HG03045 (cell line): ENCODE results near the gene IL12A.
A peak's percentile ranks its signal among the peaks of the same experiment; 100 is the strongest.

ENCODE experiments used
- ATAC-seq: cut with Tn5 transposase; IDR thresholded peaks from one replicate; pipeline ENCODE4 v1.9.1; 2021; ENCODE audit warnings: mild to moderate bottlenecking, moderate library complexity; ENCODE audit not compliant: unreplicated experiment

IL12A gene

DNA sequence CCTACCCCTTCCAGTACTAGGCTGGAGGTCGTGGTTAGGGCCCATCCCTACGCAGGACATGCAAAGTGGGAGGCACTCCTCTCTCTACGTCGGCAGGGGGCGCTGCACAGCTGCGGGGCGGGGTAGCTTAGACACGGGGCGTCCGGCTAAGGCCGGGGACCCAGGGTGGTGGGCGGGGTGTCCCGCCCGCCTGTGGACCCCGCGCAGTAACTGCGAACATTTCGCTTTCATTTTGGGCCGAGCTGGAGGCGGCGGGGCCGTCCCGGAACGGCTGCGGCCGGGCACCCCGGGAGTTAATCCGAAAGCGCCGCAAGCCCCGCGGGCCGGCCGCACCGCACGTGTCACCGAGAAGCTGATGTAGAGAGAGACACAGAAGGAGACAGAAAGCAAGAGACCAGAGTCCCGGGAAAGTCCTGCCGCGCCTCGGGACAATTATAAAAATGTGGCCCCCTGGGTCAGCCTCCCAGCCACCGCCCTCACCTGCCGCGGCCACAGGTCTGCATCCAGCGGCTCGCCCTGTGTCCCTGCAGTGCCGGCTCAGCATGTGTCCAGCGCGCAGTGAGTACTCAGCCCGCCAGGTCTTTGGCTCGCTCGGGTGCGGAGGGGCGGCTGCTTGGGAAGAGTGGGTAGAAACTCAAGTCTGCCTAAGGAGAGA, at the start of gene IL12A:
Gene IL12A, plus strand, starts transcription at position 219 of the 655 bp plus-strand sequence.
- peak; percentile 93 for ATAC-seq

DNA sequence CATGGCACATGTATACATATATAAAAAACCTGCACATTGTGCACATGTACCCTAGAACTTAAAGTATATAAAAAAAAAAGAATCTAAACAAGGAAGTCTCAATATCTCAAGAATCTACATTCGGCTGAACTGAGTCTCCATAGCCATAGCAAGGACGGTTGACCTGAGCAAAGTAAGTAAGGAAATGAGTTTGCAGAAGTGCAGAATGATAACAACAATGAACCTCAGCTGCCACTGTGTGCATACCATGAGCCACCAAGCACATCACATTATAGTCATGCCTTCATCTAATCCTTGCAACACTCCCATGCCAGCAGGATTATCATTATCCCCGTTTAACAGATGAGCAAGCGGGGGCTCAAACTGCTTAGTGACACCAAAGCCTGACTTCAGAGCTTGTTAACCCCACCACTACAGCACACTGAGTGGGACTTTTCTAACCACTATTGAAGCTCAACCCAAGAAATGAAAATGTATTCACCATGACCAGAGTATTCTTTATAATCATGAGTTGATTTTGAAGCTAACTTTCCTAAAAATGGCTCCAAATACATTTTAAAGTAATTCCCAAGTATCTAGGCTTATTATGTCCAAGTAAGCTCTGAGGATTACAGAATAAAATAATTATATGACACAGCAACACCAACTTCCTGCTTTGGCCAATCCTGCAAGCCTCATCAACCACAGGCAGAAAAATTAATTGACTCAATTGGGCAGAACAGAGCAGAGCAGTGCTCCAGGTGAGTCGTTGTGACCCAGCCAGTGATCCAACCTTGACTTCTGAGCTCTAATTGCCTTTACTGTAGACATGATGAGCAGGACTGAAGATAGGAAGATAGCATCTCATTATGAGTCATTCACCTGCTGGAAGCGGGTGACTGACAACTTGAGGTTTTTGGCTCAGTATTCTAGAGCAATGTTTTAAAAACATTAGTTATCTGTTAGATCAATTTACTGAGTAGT, 47.3 kb upstream of the IL12A start:
- ATAC-seq = peak; percentile 65

DNA sequence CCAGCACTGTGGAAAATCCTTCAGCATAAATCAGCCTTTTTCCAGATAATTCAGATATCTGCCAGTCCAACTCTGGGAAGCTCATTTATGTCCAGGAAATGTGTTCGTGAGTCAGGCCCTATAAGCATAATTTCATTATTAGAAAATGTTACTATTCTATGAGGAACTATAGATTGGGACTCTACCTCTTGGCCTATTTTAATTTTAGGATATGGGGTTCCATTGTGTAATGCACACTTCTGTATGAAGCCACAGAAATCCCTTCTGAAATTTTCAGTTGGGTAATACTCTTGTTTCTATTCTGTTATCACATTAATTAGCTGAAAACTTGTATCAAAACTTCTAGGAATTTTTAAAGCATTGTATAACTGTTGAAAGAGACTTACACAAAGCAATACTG, 43.9 kb upstream of the IL12A start:
- no peak for ATAC-seq

DNA sequence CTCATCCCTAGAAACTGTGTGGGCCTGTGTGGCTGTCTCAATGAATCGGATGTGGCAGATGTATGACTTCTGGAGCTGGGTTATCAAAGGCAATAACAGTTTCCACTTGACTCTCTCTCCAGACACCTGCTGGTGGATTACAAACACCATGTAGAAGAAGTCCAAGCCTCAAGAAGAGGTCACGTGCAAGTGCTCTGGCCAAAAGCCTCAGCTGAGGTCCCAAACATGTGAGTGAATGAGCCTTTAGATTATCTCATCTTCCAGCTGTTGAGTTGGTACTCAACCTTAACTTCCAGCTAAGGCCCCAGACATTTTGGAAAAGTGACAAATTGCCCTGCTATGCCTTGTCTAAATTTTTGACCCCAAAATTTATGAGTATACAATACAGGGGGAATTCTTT, 42.7 kb upstream of the IL12A start:
- ATAC-seq = no peak

DNA sequence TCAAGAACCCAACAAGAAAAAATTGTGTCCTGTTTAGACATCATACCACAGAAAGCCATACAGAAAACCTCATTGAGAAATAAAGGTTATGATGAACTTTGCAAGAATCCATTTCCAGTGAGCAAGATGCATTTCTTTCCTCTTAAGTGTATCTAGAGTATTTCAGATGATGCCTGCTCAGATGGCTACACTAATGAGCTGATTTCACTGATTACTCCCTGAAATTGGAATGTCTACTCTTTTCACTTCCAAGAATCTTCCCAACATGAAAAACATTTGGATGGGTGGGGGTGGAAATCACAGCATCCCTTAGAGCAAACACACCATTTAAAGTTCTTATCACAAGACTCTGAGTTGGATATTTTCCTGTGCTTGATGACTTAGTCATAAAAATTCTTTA, 41.4 kb upstream of the IL12A start:
- ATAC-seq = no peak

DNA sequence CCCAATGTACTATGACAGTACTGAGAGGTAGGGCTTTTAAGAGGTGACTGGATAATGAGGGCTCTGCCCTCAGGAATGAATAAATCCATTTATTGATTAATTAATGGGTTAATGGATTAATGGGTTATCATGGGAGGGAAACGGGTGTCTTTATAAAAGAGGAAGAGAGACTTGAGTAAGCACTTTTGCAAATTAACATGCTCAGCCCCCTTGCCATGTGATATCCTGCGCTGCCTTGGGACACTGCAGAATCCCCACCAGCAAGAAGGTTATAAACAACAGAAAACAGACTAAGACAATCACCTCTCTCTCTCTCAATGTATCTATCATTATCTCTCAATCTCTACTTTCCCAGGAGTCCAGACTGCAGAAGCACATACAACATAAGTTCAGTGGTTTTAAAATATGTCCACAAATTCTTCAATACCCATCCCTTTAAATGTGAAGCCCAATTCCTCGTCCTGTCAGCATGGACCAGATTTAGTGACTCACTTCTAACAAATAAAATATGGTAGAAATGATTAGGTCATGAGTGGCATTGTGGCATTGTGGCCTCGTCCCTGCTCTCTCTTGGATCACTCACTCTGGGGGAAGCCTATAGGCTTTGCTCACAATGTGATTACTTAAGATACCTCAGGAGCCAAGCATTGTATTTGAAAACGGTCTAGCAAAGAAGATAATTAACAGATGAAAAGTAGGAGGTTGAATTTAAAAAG, 40.0 kb upstream of the IL12A start:
- ATAC-seq = no peak

DNA sequence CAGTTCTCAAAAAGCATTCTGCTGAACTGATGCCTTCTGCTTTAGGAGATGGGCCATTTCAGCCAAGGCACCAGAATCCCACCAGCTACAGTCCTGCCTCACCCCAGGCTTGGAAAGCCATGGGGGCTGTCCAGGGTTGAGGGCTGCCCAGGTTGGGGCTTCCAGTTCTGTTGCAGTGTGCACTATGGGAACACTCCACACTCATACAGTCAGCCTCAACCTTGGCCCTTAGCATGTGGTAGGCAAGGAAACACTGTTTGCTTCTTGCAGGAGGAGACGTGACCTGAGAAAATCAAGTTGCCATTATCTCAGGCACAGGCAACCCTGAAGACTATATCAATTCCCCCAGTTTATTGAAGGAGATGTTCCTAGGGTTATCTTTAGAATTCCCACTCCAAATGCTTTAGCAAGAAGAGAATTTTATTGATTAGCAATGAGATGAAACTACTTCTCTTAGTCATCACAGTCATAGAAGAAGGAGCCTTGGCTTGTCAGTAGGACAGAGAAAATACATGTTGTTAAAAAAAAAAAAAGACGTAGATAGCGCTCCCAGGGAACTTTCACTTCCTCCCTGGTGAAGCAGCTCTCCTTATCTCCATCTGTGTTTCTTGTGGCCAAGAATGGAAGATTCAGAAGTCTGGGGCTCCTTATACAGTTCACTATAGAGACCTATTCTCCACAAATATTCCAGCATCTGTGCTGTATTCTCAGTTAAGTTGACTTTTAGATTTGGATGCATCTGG, 38.3 kb upstream of the IL12A start:
- ATAC-seq = peak; percentile 58

DNA sequence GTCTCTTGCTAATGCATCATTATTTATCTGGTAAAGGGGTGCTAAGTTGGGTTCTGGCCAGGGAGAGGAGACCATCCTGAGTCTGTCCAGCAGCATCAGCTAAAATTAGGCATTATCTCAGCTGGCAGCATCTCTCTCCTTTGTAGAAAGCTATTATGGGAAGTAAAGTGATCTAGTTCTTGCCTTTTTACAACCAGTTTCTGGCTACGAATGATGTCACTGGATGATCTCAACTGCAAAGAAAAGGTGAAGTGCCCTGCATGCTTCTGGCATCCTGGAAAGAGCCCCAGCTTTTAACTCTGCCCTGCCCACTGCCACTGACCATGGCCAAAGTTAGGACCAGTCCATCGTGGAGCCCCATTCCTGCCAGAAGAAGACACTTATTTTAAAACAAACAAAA, 37.1 kb upstream of the IL12A start:
- ATAC-seq = no peak

DNA sequence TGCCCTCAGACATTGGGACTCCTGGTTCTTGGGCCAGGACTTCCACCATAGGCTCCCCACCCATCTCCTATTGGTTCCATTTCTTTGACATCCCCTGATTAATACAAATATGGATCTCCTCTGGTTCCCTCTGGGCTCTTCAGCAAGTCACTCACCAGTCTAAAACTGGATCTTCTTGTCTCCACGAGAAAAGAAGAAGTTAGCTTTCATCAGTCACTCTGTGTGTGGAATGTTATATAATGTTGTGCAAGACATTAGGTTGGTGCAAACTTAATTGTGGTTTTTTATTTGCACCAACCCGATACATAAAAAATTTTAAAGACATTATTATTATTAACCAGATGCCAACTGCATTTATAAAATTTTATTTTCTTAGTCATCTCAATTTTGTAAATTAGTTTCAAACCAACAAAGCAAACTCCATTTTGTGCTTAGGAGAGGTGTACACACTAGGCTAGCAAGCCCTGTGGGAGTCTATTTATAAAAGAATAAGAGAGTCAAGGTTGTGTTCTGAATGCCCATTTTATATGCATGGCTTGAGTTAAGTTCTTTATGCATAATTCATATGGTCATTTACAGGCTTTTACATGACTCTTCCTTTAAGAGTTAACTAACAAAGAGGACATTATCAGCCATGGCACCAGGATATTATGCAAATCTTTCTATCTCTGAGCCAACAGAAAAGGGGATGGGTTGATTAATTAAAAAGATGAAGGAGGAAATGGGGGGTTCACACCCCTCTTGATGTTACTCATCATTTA, 35.1 kb upstream of the IL12A start:
- no peak for ATAC-seq

DNA sequence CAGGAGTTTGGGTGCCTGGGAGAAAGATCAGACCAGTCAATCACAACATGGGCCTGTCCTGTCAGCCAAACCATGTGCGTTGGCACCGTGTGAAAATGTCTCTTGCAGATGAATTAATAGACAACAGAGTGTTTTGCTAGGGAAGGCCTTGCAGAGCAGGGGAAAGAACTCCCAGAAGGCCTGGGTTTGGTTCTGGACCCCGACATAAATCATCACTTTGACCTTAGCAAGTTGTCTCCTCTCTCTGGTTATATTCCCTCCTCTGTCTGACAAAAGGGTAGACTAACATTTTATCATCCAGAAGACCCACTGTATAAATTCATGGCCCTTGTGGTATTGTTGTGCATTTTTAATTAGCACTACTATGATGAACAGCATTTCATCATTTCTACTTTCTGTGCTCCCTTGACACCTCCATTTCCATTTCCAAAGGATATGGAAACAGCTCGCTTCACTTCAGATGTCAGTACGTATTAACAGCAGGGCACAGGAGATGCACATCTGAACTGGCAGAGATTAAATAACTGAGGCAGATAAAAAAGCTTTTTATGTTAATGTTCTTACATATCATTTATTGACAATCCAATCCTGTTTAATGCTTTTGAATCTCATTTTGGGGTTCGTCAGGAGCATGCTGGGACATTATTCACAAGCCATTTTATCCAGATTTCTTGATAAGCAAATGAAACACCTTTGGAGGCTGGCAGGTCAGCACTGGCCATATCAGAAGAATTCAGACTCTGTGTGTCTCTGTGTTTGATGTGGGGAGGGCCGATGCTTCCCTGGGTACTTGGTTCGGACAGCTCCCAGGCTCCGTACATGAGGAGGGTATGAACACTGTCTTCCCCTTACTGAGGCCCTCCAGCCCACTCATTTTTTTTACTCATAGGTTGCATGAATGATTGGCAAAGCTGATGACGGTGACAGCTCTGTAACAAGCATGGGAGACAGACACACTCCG, 28.2 kb upstream of the IL12A start:
- ATAC-seq = no peak

DNA sequence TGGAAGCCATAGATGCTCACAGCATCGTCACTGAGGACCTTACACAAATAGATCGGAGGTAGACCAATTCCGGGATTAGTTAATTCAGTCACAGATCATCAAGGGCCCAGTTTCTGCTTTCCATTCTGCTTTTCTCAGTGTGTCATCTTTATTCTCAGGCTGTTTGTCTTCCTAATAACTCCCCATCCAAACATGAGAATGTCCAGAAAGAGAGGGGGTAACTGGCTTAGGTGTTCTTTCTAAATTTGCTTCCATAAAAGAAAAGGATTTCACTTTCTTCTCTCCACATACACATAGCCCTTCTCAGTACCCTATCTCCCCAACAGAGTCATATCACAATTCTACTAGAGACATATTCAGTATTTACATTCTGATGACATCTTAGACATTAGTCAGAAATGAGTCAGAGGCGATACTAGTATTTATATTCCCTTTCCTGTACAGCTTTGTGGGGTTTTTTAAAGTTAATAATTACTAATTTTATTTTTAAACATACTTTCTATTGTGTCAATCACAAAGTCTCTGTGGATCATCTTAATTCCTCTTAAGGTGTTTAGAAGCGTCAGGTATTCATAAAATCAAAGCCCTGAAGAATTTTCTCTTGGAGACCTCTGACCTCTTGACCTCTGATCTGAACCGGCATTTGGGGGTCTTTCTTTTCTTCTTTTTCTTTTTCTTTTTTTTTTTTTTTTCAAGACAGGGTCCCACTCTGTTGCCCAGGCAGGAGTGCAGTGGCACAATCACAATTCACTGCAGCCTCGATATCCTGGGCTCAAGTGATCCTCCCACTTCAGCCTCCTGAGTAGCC, 24.3 kb upstream of the IL12A start:
- peak; percentile 96 for ATAC-seq

DNA sequence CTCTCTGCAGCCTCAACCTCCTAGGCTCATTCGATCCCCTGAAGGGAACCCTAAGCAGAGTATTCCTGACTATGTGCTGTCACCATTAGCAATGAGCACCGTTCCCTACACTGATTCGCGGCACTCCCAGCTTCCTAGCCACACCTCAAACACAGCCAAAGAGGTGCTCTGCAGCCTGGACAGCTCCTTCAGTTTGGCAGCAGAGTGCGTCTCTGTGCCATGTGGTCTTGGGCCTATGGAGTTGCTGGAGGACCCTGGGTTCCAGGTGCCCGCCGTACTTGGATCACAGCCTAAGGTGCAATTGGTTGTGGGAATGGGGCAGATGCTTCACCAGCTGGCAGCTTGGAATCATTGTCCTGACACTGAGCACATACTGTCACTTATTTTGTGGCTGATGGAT, 17.3 kb upstream of the IL12A start:
- ATAC-seq = no peak

DNA sequence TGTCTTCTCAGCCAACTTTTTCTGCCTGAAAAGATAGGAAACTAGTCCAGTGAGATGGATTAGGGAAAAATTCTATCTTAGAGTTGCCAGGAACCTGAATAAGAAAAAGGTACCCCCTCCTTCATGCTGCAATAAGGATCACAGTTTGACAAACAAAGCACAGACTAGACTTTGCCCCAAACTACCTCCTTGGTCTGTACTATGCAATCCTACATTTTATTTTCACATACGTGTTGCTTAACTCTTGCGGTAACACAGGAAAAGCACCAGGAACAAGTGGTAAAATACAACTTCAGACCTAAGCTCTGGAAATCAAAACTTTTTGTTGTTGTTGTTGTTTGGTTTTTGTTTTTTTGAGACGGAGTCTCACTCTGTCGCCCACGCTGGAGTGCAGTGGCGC, 11.3 kb upstream of the IL12A start:
- no peak for ATAC-seq

DNA sequence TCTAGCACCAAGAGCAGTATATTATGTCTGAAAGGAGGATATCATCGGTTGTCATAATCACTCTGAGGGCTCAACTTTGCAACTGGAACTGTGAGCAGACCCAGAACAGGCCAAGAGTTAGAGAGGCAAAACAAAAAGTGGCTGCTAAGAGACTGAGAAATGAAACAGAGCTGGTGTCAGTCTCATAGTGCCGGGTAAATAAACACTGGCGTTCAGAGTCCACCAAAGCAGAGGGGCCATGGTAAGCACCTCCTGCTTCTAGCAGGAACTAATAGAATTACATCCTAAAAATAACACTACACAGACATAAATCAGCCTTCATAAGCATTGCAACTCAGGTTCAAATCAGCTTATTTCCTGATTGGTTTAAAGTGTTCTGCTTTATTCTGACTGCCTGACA, 10.3 kb upstream of the IL12A start:
- peak; percentile 93 for ATAC-seq

DNA sequence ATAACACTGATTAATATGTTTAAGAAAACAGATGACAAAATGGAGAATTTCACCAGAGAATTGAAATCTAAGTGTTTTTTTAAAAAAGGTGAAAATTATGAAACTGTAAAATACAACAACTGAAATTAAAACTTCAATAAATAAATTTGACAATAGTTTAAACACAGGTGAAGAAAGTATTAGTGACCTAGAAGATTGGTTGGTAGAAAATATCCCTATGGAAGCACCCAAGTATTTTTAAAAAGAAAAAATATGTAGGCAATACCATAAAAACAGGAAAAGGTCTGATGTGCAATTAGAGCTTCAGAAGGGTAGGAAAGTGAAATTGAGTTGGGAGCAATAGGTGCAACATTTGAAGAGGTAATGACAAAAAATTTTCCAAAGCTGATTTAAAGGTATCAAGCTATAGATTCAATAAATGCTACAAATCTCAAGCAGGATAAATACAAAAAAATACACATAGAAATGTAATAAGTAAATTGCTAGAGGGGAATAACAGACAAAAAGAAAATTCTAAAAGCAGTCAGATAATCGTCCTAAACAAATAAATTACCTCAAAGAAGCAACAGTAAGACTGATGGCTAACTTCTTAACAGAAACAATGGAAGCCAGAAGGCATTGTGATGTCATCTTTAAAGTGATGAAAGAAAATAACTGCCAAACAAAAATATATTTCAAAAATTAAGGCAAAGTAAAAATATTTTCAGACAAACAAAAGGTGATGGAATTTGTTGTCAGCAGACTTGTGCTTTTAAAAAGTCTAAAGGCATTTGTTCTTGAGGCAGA, 9.5 kb upstream of the IL12A start:
- ATAC-seq = no peak

DNA sequence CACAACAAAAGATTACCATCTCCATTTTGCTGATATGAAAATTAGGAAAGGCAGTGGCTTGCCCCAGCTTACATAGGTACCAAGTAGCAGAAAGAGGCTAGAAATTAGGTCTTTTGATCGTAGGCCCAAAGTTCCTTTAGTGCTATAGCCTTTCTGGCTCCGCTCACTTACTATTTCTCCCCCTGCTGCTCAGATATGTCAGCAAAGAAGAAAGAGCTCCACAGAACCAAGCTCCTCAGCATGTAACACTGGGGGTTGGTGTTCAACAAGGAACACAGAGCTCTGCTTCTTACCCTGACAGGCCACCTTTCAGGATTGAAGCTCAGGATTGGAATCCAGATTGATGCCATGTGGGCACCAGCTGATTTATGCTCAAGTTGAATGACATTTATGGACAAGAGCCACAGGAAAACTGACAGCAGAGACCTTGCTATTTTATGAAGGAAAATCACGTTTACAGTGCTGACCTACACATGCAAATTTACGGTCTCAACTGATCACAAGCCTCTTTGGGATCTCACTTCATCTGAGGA, 6.1 kb upstream of the IL12A start:
- no peak for ATAC-seq

DNA sequence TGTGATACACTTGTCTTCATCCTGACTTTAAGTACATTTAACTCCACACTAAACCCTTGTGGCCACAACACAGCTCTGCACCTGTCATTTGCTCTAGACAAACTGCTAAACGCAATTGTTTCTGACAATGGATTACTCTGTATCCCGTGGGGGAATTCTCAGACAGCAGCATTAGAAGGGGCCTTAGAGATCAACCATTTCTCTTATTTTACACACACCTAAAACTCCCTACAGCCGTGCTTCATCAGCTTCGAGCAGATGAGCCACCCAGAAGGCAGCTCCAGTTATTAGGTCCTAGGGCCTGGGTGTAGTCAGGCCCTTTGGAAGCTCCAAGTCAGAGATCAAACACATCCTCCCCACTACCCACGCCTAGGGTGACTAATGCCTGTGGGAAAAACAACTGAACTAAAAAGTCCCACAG, 1.3 kb upstream of the IL12A start:
- no peak for ATAC-seq
